Astrocyte (in vitro differentiated cells and primary cell): ENCODE results near the gene TOP2A. TPM values are rescaled to one million over a fixed set of nuclear protein-coding genes. Genes with fewer than 3 reads are reported as not detected.

ENCODE experiments used
- DNase-seq: peaks from one replicate; pipeline ENCODE4 v3.0.0-alpha.2; 2010; ENCODE audit warnings: low read depth
- FAIRE-seq: peaks from 2 replicates; lab custom pipeline; 2011; peaks lifted over from hg19 to GRCh38; lab: Jason Lieb, UNC
- H2AFZ ChIP-seq: 2 replicates; pipeline ENCODE4 v1.6.0; 2012; ENCODE audit warnings: low read depth, low read length, inconsistent platforms
- H3K27ac ChIP-seq: 2 replicates; pipeline ENCODE4 v1.5.1; 2011; ENCODE audit warnings: low read depth, low read length, inconsistent platforms
- H3K27me3 ChIP-seq: 2 replicates; pipeline ENCODE4 v1.6.0; 2011; ENCODE audit warnings: low read length, inconsistent platforms; ENCODE audit not compliant: insufficient read depth
- H3K36me3 ChIP-seq: 2 replicates; pipeline ENCODE4 v1.5.1; 2011; ENCODE audit warnings: low read length, inconsistent platforms; ENCODE audit not compliant: insufficient read depth
- H3K4me1 ChIP-seq: 2 replicates; pipeline ENCODE4 v1.5.1; 2011; ENCODE audit warnings: low read length, inconsistent platforms; ENCODE audit not compliant: insufficient read depth
- H3K4me2 ChIP-seq: 2 replicates; pipeline ENCODE4 v1.6.0; 2012; ENCODE audit warnings: low read length, inconsistent platforms
- H3K4me3 ChIP-seq: 2 replicates; pipeline ENCODE4 v1.5.1; 2011; ENCODE audit warnings: low read depth, mild to moderate bottlenecking, low read length, inconsistent platforms; ENCODE audit not compliant: insufficient read depth
- H3K79me2 ChIP-seq: 2 replicates; pipeline ENCODE4 v1.6.0; 2012; ENCODE audit warnings: mild to moderate bottlenecking, low read length, inconsistent platforms; ENCODE audit not compliant: insufficient read depth
- H3K9ac ChIP-seq: 2 replicates; pipeline ENCODE4 v1.6.0; 2012; ENCODE audit warnings: mild to moderate bottlenecking, low read length, inconsistent platforms
- H3K9me3 ChIP-seq: 2 replicates; pipeline ENCODE4 v1.5.1; 2012; ENCODE audit warnings: low read depth, mild to moderate bottlenecking, low read length, inconsistent platforms; ENCODE audit not compliant: insufficient read depth
- H4K20me1 ChIP-seq: 2 replicates; pipeline ENCODE4 v1.6.0; 2012; ENCODE audit warnings: low read length, inconsistent platforms; ENCODE audit not compliant: insufficient read depth
- H3K27ac Mint-ChIP-seq: one replicate; pipeline ENCODE4 v1.8.0; 2021; ENCODE audit warnings: mild to moderate bottlenecking, mixed read lengths; ENCODE audit not compliant: unreplicated experiment
- H3K27me3 Mint-ChIP-seq: one replicate; pipeline ENCODE4 v1.8.0; 2021; ENCODE audit warnings: low read depth, mixed read lengths; ENCODE audit not compliant: unreplicated experiment
- H3K36me3 Mint-ChIP-seq: one replicate; pipeline ENCODE4 v1.8.0; 2021; ENCODE audit warnings: low read depth, mixed read lengths; ENCODE audit not compliant: unreplicated experiment
- H3K4me1 Mint-ChIP-seq: one replicate; pipeline ENCODE4 v1.8.0; 2021; ENCODE audit warnings: low read depth, mixed read lengths; ENCODE audit not compliant: unreplicated experiment
- H3K4me3 Mint-ChIP-seq: one replicate; pipeline ENCODE4 v1.8.0; 2021; ENCODE audit warnings: mild to moderate bottlenecking, moderate library complexity, mixed read lengths; ENCODE audit not compliant: unreplicated experiment
- H3K9me3 Mint-ChIP-seq: one replicate; pipeline ENCODE4 v1.8.0; 2021; ENCODE audit warnings: mild to moderate bottlenecking, mixed read lengths; ENCODE audit not compliant: unreplicated experiment
- CTCF ChIP-seq: IDR thresholded peaks from 2 replicates; pipeline ENCODE4 v1.5.1; 2011; ENCODE audit warnings: low read depth, mild to moderate bottlenecking, inconsistent platforms, low read length, moderate library complexity; ENCODE audit not compliant: insufficient read depth
- EZH2 ChIP-seq: IDR thresholded peaks from 2 replicates; pipeline ENCODE4 v1.6.1; 2012; ENCODE audit warnings: mild to moderate bottlenecking, low read length, inconsistent platforms; ENCODE audit not compliant: insufficient read depth
- total RNA-seq: library from RNA; stranded (reverse); gene quantifications from 2 replicates; pipeline ENCODE4 v1.2.1, GENCODE V29; 2021

The TOP2A gene
- total RNA-seq, 1 donor from 2014 or later: 12.6 TPM

GRCh38 chr17:40345994-40346764 is 71.5 kb downstream of the TOP2A start:
- H3K27me3 ChIP-seq: no peaks in the 10 kb centered on the region
- TF ChIP-seq EZH2 (no peak), CTCF (no peak)
- peak overlapping the region; percentile 95 for H3K4me2 ChIP-seq
- H4K20me1 ChIP-seq: peaks cover 63% of the 10 kb centered on the region
- no peaks in the 10 kb centered on the region for H3K9me3 ChIP-seq
- peaks cover 5% of the 10 kb centered on the region for H3K36me3 Mint-ChIP-seq
- H3K4me1 ChIP-seq: peaks cover 82% of the 10 kb centered on the region
- H3K27me3 Mint-ChIP-seq: no peaks in the 10 kb centered on the region
- H3K27ac ChIP-seq: peak overlapping the region; percentile 65
- H3K27ac Mint-ChIP-seq: peak overlapping the region; percentile 94
- no peak overlapping the region for H2AFZ ChIP-seq
- H3K79me2 ChIP-seq: peaks cover 82% of the 10 kb centered on the region
- H3K36me3 ChIP-seq: peaks cover 7% of the 10 kb centered on the region
- H3K4me3 ChIP-seq: peak overlapping the region; percentile 63
- H3K9ac ChIP-seq: peak overlapping the region; percentile 88
- peaks cover 43% of the 10 kb centered on the region for H3K4me1 Mint-ChIP-seq
- peak overlapping the region; percentile 93 for H3K4me3 Mint-ChIP-seq
- FAIRE-seq: no peak
- H3K9me3 Mint-ChIP-seq: no peaks in the 10 kb centered on the region
- no peak for DNase-seq

- H3K27me3 ChIP-seq: no peaks in the 10 kb centered on the region
- H3K9ac ChIP-seq: peak overlapping the region; percentile 88
- FAIRE-seq (no peak), DNase-seq (peak; percentile 63)
- peak overlapping the region; percentile 63 for H3K4me3 ChIP-seq
- Mint-ChIP-seq H3K27ac (peak overlapping the region; percentile 94), H3K4me3 (peak overlapping the region; percentile 93), H3K9me3 (no peaks in the 10 kb centered on the region), H3K36me3 (peaks cover 7% of the 10 kb centered on the region), H3K27me3 (no peaks in the 10 kb centered on the region), H3K4me1 (peaks cover 41% of the 10 kb centered on the region)
- peaks cover 7% of the 10 kb centered on the region for H3K36me3 ChIP-seq
- H3K79me2 ChIP-seq: peaks cover 82% of the 10 kb centered on the region
- peak overlapping the region; percentile 65 for H3K27ac ChIP-seq
- H3K4me2 ChIP-seq: peak overlapping the region; percentile 95
- H3K4me1 ChIP-seq: peaks cover 84% of the 10 kb centered on the region
- H4K20me1 ChIP-seq: peaks cover 63% of the 10 kb centered on the region
- no peaks in the 10 kb centered on the region for H3K9me3 ChIP-seq
- TF ChIP-seq EZH2 (no peak), CTCF (no peak)
- H2AFZ ChIP-seq: peak overlapping the region; percentile 8
Measured at GRCh38 chr17:40345161-40345993, 72.3 kb downstream of the TOP2A start.
